B cell (primary cell): Measurements from ENCODE around the gene RPS15. TPM values are rescaled to one million over a fixed set of nuclear protein-coding genes. Genes with fewer than 3 reads are reported as not detected.

ENCODE experiments used
- ATAC-seq: fragments of 200-7000 bp; cut with Tn5 transposase; one replicate; pipeline ENCODE4 v1.10.0; 2021; ENCODE audit warnings: low read depth, mild to moderate bottlenecking, moderate number of reproducible peaks, moderate library complexity
- CTCF ChIA-PET: fragments of 350-600 bp; sonication (Branson Sonifier 250); formaldehyde crosslinking; loops from one replicate; lab custom pipeline; 2021; ENCODE audit warnings: antibody characterized with exemption, inconsistent platforms; lab: Charles Lee
- POLR2A ChIA-PET: fragments of 350-600 bp; sonication (Branson Sonifier 250); formaldehyde crosslinking; loops from one replicate; lab custom pipeline; 2021; ENCODE audit warnings: antibody characterized with exemption; lab: Charles Lee
- DNase-seq: peaks from one replicate; pipeline ENCODE4 v3.0.0; 2013
- H2AFZ ChIP-seq: 2 replicates; pipeline ENCODE4 v1.6.1; 2012; ENCODE audit warnings: mild to moderate bottlenecking, low read depth, low read length; ENCODE audit not compliant: insufficient read depth, poor library complexity, severe bottlenecking
- H3K27ac ChIP-seq, 2 donors: 1 replicate in 1 of 2; 2 replicates in 1 of 2; pipeline ENCODE4 v1.5.1; 2012 to 2013; ENCODE audit warnings: low read length in 2 of 2, mild to moderate bottlenecking in 2 of 2, moderate library complexity in 1 of 2
- H3K27me3 ChIP-seq, 4 experiments: fragments of 200-600 bp in 1 of 4; sonication (generic) in 1 of 4; replicated peaks in 1 of 4; 1 replicate in 2 of 4; 2 replicates in 2 of 4; pipeline versions ENCODE4 v1.6.1 to v1.7.0; 2013 to 2016; ENCODE audit warnings: low read length in 3 of 4, mild to moderate bottlenecking in 2 of 4, mixed read lengths in 1 of 4, moderate library complexity in 1 of 4; ENCODE audit not compliant: insufficient read depth in 4 of 4, control insufficient read depth in 3 of 4; ENCODE audit errors: control extremely low read depth in 1 of 4
- H3K36me3 ChIP-seq, 2 experiments: replicated peaks in 1 of 2; 1 replicate in 1 of 2; 2 replicates in 1 of 2; pipeline versions ENCODE4 v1.6.1 to v1.7.1; 2013; ENCODE audit warnings: low read length in 1 of 2; ENCODE audit not compliant: insufficient read depth in 2 of 2, control insufficient read depth in 1 of 2; ENCODE audit errors: control extremely low read depth in 1 of 2, extremely low read depth in 1 of 2
- H3K4me1 ChIP-seq, 2 donors: fragments of 200-600 bp in 1 of 2; sonication (generic) in 1 of 2; 1 replicate in 1 of 2; 2 replicates in 1 of 2; pipeline versions ENCODE4 v1.5.1 to v1.6.1; 2013 to 2017; ENCODE audit warnings: low read length in 2 of 2; ENCODE audit not compliant: control insufficient read depth in 2 of 2, insufficient read depth in 2 of 2
- H3K4me2 ChIP-seq: replicated peaks from 2 replicates; pipeline ENCODE3; 2012; ENCODE audit warnings: mild to moderate bottlenecking, low read depth, low read length; ENCODE audit not compliant: poor library complexity, severe bottlenecking
- H3K4me3 ChIP-seq, 5 experiments: fragments of 200-600 bp in 1 of 5; sonication (generic) in 1 of 5; 1 replicate in 3 of 5; 2 replicates in 2 of 5; pipeline versions ENCODE4 v1.5.1 to v1.7.0; 2011 to 2016; ENCODE audit warnings: low read length in 4 of 5, mild to moderate bottlenecking in 4 of 5, low read depth in 2 of 5, control low read depth in 1 of 5, moderate library complexity in 1 of 5; ENCODE audit not compliant: insufficient read depth in 1 of 5; ENCODE audit errors: control extremely low read depth in 1 of 5, extremely low read depth in 1 of 5
- H3K79me2 ChIP-seq: fragments of 200-600 bp; sonication (generic); one replicate; pipeline ENCODE4 v1.6.0; 2016; ENCODE audit warnings: low read length; ENCODE audit not compliant: control insufficient read depth, insufficient read depth
- H3K9ac ChIP-seq: fragments of 200-600 bp; sonication (generic); 2 replicates; pipeline ENCODE4 v1.6.1; 2017; ENCODE audit warnings: mild to moderate bottlenecking, low read length, moderate library complexity
- H3K9me3 ChIP-seq, 3 donors: one replicate each; pipeline versions ENCODE4 v1.6.1 to v1.7.1; 2013; ENCODE audit warnings: low read length in 2 of 3; ENCODE audit not compliant: control insufficient read depth in 2 of 3, insufficient read depth in 1 of 3; ENCODE audit errors: control extremely low read depth in 1 of 3
- H4K20me1 ChIP-seq: 2 replicates; pipeline ENCODE4 v1.6.0; 2012; ENCODE audit warnings: mild to moderate bottlenecking, low read length; ENCODE audit not compliant: insufficient read depth, control insufficient read depth, poor library complexity, severe bottlenecking
- H3K27ac Mint-ChIP-seq: one replicate; pipeline ENCODE4 v1.8.0; 2021; ENCODE audit warnings: mixed read lengths
- H3K27me3 Mint-ChIP-seq: one replicate; pipeline ENCODE4 v1.8.0; 2021; ENCODE audit warnings: mixed read lengths
- H3K4me1 Mint-ChIP-seq: one replicate; pipeline ENCODE4 v1.8.0; 2021; ENCODE audit warnings: mixed read lengths
- H3K4me3 Mint-ChIP-seq: one replicate; pipeline ENCODE4 v1.8.0; 2021; ENCODE audit warnings: mixed read lengths
- H3K9me3 Mint-ChIP-seq: one replicate; pipeline ENCODE4 v1.8.0; 2022; ENCODE audit warnings: mixed read lengths; ENCODE audit not compliant: insufficient read depth
- EZH2 ChIP-seq: IDR thresholded peaks from 2 replicates; pipeline ENCODE4 v1.6.1; 2012; ENCODE audit warnings: borderline replicate concordance, low read depth, mild to moderate bottlenecking, moderate library complexity, low read length; ENCODE audit not compliant: insufficient read depth, poor library complexity, severe bottlenecking
- WGBS: methylation state at CpG from one replicate; pipeline ENCODE4 v1.1.5; 2013; ENCODE audit warnings: missing lambda C conversion rate; ENCODE audit not compliant: insufficient coverage; 5-methylcytosine and 5-hydroxymethylcytosine counted together
- intact Hi-C: fragments of 100-400 bp; cut with micrococcal nuclease; formaldehyde crosslinking; loops from one replicate; pipeline ENCODE4 v1.10.0; 2022
- polyA plus RNA-seq: library from polyadenylated mRNA; depleted of rRNA; stranded (reverse); fragments of >200 nt; gene quantifications from 2 replicates; pipeline ENCODE4 v1.2.3, GENCODE V29; 2012
- total RNA-seq, 2 donors: library from RNA; stranded (reverse); fragments of 120-200 nt in 1 of 2; gene quantifications; 1 replicate in 1 of 2; 2 replicates in 1 of 2; pipeline versions ENCODE4 v1.2.3 to v1.2.4, GENCODE V29; 2013 to 2022
- TF ChIP-seq, protein P1 (sequence below): fragments of 200-600 bp; IDR thresholded peaks from one replicate; pipeline ENCODE4 v1.8.0; 2022; ENCODE audit warnings: antibody characterized with exemption, mild to moderate bottlenecking

RPS15 gene
- total and polyA plus RNA-seq, 2 donors (not counting 1 experiment from before 2014, with no cell fraction given) = 1,520 to 6,007 TPM

DNA sequence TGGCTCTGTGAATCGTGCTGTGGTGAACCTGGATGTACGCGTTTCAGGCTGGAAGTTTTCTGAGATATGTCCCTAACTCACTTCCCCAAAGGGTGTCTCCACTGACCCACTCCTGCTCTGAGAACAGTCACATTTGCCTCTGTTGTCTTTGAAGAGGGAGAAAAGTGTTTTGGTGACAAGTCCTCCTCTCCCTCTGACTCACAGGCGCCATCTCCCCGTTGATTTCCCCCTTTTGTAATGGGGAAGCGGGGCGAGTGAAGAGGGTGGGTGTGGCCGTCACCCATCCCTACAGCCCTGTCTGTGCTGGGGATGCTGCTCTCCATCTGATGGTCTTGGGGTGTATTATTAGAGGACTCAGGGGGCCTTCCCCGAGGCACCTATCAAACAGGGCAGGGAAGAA is 21.3 kb downstream of the RPS15 start:
- ChIA-PET CTCF (no interaction called here), POLR2A (no interaction called here)
- no peak overlapping the region for H3K27ac ChIP-seq
- H3K4me2 ChIP-seq = no peak overlapping the region
- TF ChIP-seq EZH2 = no peak
- TF ChIP-seq, protein P1, sequence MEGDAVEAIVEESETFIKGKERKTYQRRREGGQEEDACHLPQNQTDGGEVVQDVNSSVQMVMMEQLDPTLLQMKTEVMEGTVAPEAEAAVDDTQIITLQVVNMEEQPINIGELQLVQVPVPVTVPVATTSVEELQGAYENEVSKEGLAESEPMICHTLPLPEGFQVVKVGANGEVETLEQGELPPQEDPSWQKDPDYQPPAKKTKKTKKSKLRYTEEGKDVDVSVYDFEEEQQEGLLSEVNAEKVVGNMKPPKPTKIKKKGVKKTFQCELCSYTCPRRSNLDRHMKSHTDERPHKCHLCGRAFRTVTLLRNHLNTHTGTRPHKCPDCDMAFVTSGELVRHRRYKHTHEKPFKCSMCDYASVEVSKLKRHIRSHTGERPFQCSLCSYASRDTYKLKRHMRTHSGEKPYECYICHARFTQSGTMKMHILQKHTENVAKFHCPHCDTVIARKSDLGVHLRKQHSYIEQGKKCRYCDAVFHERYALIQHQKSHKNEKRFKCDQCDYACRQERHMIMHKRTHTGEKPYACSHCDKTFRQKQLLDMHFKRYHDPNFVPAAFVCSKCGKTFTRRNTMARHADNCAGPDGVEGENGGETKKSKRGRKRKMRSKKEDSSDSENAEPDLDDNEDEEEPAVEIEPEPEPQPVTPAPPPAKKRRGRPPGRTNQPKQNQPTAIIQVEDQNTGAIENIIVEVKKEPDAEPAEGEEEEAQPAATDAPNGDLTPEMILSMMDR = no peak
- H3K27ac Mint-ChIP-seq = no peak overlapping the region
- no peak overlapping the region for H2AFZ ChIP-seq
- peaks cover 12% of the 10 kb centered on the region for H4K20me1 ChIP-seq
- H3K27me3 ChIP-seq = peaks cover 0 to 33% (median 16%) of the 10 kb centered on the region in 4 experiments
- no peak for ATAC-seq
- peaks cover 22 to 25% of the 10 kb centered on the region in 2 donors for H3K4me1 ChIP-seq
- H3K4me1 Mint-ChIP-seq = peaks cover 10% of the 10 kb centered on the region
- peaks cover 22% of the 10 kb centered on the region for H3K27me3 Mint-ChIP-seq
- no peak overlapping the region for H3K4me3 Mint-ChIP-seq
- no peaks in the 10 kb centered on the region for H3K79me2 ChIP-seq
- H3K9me3 ChIP-seq = peaks cover 0 to 17% (median 0%) of the 10 kb centered on the region in 3 donors
- H3K36me3 ChIP-seq = no peaks in the 10 kb centered on the region
- H3K4me3 ChIP-seq = no peak overlapping the region
- intact Hi-C loops = no loop called here
- 92% methylated on average over 5 of the region's 9 CpGs for WGBS
- DNase-seq = no peak
- no peak overlapping the region for H3K9ac ChIP-seq
- H3K9me3 Mint-ChIP-seq = no peaks in the 10 kb centered on the region

DNA sequence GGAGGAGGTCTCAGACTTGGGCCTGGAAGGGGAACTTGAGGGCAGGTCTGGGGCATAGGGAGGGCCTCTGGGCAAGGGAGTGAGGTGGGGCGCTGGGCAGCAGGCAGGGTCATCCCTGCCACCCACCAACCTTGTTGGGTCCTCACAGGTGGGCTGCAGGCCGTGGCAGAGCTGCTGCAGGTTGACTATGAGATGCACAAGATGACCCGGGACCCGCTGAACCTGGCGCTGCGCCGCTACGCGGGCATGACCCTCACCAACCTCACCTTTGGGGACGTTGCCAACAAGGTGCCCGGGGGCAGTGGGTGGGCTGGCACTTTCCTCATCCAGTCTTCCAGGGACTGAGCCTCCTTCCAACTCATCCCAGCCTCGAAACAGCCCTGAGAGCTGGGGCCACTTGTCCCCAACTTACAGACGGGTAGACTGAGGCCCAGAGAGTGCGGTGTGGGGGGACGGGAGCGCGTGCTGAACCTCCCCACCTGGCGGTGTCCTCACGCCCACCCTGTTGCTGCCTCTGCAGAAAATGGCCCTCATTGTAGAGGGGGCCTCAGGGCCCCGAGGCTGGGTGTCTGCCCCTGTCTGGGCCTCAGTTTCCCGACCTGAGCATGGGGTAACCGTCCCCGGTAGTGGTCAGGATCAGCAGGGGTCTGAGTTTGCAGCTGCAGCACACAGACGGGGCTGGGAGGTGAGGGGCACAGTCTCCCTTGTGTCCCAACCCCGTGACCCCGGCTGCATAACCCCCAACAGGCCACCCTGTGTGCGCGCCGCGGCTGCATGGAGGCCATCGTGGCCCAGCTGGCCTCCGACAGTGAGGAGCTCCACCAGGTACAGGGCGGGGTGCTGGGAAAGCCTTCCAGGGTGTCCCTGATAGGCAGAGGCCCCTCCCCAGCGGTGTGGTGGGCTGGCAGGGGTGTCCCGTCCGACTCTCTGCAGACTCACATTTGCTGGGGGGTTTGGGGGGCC is 22.1 kb downstream of the RPS15 start:
- TF ChIP-seq EZH2 = no peak
- TF ChIP-seq, protein P1 = no peak
- Histone ChIP-seq H4K20me1 (peaks cover 17% of the 10 kb centered on the region), H2AFZ (no peak overlapping the region), H3K27me3 (peaks cover 0 to 38% (median 12%) of the 10 kb centered on the region in 4 experiments), H3K27ac (no peak overlapping the region), H3K4me2 (no peak overlapping the region), H3K36me3 (no peaks in the 10 kb centered on the region), H3K9ac (no peak overlapping the region), H3K9me3 (peaks cover 0 to 17% (median 0%) of the 10 kb centered on the region in 3 donors), H3K4me1 (peaks cover 14 to 22% of the 10 kb centered on the region in 2 donors), H3K79me2 (no peaks in the 10 kb centered on the region), H3K4me3 (no peak overlapping the region)
- POLR2A ChIA-PET = no interaction called here
- Mint-ChIP-seq H3K9me3 (no peaks in the 10 kb centered on the region), H3K4me1 (peaks cover 6% of the 10 kb centered on the region), H3K4me3 (no peak overlapping the region), H3K27ac (no peak overlapping the region), H3K27me3 (peaks cover 17% of the 10 kb centered on the region)
- no peak for DNase-seq
- intact Hi-C loops = no loop called here
- CTCF ChIA-PET = no interaction called here
- no peak for ATAC-seq
- WGBS = 92% methylated on average over 35 of the region's 36 CpGs
